Thyroid gland (tissue), 4 donors: ENCODE results near the gene STOML3. TPM values are rescaled to one million over a fixed set of nuclear protein-coding genes. Genes with fewer than 3 reads are reported as not detected.
A peak's percentile ranks its signal among the peaks of the same experiment; 100 is the strongest.

Source experiments
- DNase-seq, 2 donors: peaks; one replicate each; pipeline ENCODE4 v3.0.0-alpha.2; 2019
- H3K27ac ChIP-seq, 3 donors: fragments of 200-600 bp; sonication (generic); 1 replicate in 2 of 3; 2 replicates in 1 of 3; pipeline ENCODE4 v1.5.1; 2016 to 2019; ENCODE audit warnings: mild to moderate bottlenecking in 1 of 3, moderate library complexity in 1 of 3
- H3K27me3 ChIP-seq: fragments of 200-600 bp; sonication (generic); one replicate; pipeline ENCODE4 v1.5.1; 2019
- H3K36me3 ChIP-seq, 2 donors: fragments of 200-600 bp; sonication (generic); one replicate each; pipeline ENCODE4 v1.5.1; 2016 to 2019
- H3K4me1 ChIP-seq, 2 donors: fragments of 200-600 bp; sonication (generic); one replicate each; pipeline ENCODE4 v1.5.1; 2017 to 2019
- H3K4me3 ChIP-seq, 3 donors: fragments of 200-600 bp; sonication (generic); replicated peaks in 1 of 3; 1 replicate in 2 of 3; 2 replicates in 1 of 3; pipeline ENCODE4 v1.5.1; 2016; ENCODE audit warnings: mild to moderate bottlenecking in 1 of 3
- H3K9me3 ChIP-seq: fragments of 200-600 bp; sonication (generic); one replicate; pipeline ENCODE4 v1.5.1; 2017
- CTCF ChIP-seq, 6 experiments: fragments of 200-600 bp in 3 of 6; fragments of 450-650 bp in 3 of 6; sonication (generic) in 3 of 6; IDR thresholded peaks; one replicate each; pipeline ENCODE4 v1.5.1; 2016 to 2019; ENCODE audit warnings: antibody characterized with exemption in 6 of 6, mild to moderate bottlenecking in 2 of 6, inconsistent platforms in 1 of 6, moderate library complexity in 1 of 6
- POLR2A ChIP-seq, 2 donors: fragments of 450-650 bp; IDR thresholded peaks; one replicate each; pipeline ENCODE4 v1.6.1; 2017; ENCODE audit warnings: antibody characterized with exemption in 2 of 2, mild to moderate bottlenecking in 2 of 2, moderate library complexity in 1 of 2
- WGBS, 2 donors: methylation state at CpG; one replicate each; pipeline ENCODE4 v1.1.5; 2017; 5-methylcytosine and 5-hydroxymethylcytosine counted together
- intact Hi-C: fragments of 100-400 bp; cut with DNase I; formaldehyde crosslinking; loops from one replicate; pipeline ENCODE4 v1.15.1; 2023
- total RNA-seq, 4 donors: library from RNA; depleted of rRNA; stranded (reverse); fragments of >200 nt; gene quantifications; one replicate each; pipeline ENCODE4 v1.2.3, GENCODE V29; 2016

Gene STOML3
- total RNA-seq, 4 donors from 2014 or later = not detected

DNA sequence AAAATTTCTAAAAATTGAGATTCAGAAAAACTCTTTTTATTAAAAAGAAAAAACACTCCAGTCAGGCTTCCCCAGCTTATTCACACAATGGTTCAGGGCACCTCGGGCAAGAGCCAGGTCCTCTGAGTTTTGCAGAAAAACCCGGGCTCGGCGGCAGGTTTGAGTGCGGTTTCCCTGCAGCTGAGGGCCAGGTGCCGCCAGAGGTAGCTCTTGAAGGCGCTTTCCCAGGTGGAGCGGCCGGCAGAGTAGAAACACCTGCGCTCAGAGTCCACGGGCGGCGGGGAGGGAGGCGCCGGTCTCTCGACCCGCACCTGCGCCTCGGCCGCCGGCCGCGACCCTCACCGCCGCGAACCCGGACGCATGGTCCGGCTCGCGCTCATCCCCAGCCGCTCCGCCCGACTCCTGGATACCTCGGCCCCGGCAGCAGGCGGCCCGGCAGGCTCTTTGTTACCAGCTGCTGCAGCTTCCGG is 46.8 kb upstream of the STOML3 start:
- Histone ChIP-seq H3K27me3 (no peaks in the 10 kb centered on the region), H3K4me3 (peak overlapping the region; percentile 64 to 82 (median 72)), H3K4me1 (peaks cover 15 to 33% of the 10 kb centered on the region in 2 donors), H3K27ac (peak overlapping the region in 2 of 3 donors; percentile 55 to 72), H3K9me3 (no peaks in the 10 kb centered on the region), H3K36me3 (no peaks in the 10 kb centered on the region)
- DNase-seq = no peak
- whole genome bisulfite sequencing, 2 donors = 0% methylated on average over 10 to 20 of the region's 39 CpGs
- TF ChIP-seq CTCF (IDR thresholded peaks at IDR 0.05) (no peak), POLR2A (IDR thresholded peaks at IDR 0.05) (peak in 1 of 2 donors; percentile 59)
- intact Hi-C loops = no loop called here

DNA sequence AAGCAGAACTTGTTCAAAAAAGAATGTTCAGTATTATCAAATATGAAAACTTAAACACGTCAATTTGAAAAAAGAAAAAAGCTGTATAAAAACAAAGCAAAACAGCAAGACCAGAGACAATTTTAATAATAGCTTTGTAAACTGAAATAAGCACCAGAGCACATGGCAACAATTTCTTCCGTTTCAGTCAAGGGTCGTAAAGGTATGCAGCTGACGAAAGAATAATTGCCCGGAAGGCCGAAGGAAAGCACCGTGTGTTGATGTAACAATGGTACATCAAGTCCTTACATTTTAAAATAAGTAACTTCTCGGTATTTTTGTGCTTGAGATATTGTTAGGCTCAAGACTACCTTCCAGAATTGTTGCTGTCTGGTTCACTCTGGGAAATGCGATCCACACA is 45.6 kb upstream of the STOML3 start:
- Histone ChIP-seq H3K27me3 (no peaks in the 10 kb centered on the region), H3K9me3 (no peaks in the 10 kb centered on the region), H3K4me3 (peak overlapping the region; percentile 64 to 82 (median 72)), H3K27ac (no peak overlapping the region), H3K4me1 (peaks cover 15 to 33% of the 10 kb centered on the region in 2 donors), H3K36me3 (no peaks in the 10 kb centered on the region)
- WGBS, 2 donors = 2% methylated on average over 9 of the region's 9 CpGs
- intact Hi-C loops = no loop called here
- peak in 1 of 2 donors; percentile 9 for DNase-seq
- no peak for TF ChIP-seq POLR2A (IDR thresholded peaks at IDR 0.05)
- TF ChIP-seq CTCF (IDR thresholded peaks at IDR 0.05) = no peak

DNA sequence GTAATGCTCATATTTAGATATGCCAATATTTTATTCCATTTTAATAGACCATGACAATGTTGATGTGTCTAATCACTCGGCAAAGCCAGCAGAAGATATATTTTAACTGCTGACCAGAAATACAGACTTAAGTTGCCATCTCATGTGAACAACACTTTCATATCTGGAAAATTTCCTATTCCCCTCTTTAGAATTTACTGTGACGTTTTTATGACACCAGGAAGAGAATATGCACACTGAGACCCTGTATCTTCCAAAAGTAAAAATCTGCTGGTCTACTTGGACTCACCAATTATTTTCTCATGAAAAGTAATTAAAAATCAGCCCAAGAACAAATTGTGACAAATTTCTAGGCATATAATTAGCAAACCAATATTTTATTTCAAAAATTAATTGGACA is 45.2 kb upstream of the STOML3 start:
- H3K9me3 ChIP-seq = no peaks in the 10 kb centered on the region
- TF ChIP-seq POLR2A (IDR thresholded peaks at IDR 0.05) (no peak), CTCF (IDR thresholded peaks at IDR 0.05) (no peak)
- DNase-seq = no peak
- H3K27me3 ChIP-seq = no peaks in the 10 kb centered on the region
- H3K4me1 ChIP-seq = peaks cover 15 to 33% of the 10 kb centered on the region in 2 donors
- H3K4me3 ChIP-seq = peak overlapping the region in 2 of 3 donors; percentile 2 to 72
- H3K27ac ChIP-seq = no peak overlapping the region
- intact Hi-C loops = no loop called here
- 37 to 40% methylated on average over 2 of the region's 2 CpGs for WGBS, 2 donors
- no peaks in the 10 kb centered on the region for H3K36me3 ChIP-seq

GRCh38 chr13:39035204-39035603 is 44.6 kb upstream of the STOML3 start:
- Histone ChIP-seq H3K4me1 (peaks cover 15 to 27% of the 10 kb centered on the region in 2 donors), H3K27me3 (no peaks in the 10 kb centered on the region), H3K27ac (no peak overlapping the region), H3K36me3 (no peaks in the 10 kb centered on the region), H3K9me3 (no peaks in the 10 kb centered on the region), H3K4me3 (peak overlapping the region in 1 of 3 donors; percentile 2)
- no peak for DNase-seq
- intact Hi-C loops = no loop called here
- 51 to 58% methylated on average over 2 of the region's 2 CpGs for WGBS, 2 donors
- TF ChIP-seq POLR2A (IDR thresholded peaks at IDR 0.05) = no peak
- no peak for TF ChIP-seq CTCF (IDR thresholded peaks at IDR 0.05)

- 93 to 95% methylated on average over 1 of the region's 1 CpG for WGBS, 2 donors
- TF ChIP-seq CTCF (IDR thresholded peaks at IDR 0.05) (no peak), POLR2A (IDR thresholded peaks at IDR 0.05) (no peak)
- no peak for DNase-seq
- no peak overlapping the region for H3K4me3 ChIP-seq
- no peaks in the 10 kb centered on the region for H3K27me3 ChIP-seq
- H3K9me3 ChIP-seq = no peaks in the 10 kb centered on the region
- no peaks in the 10 kb centered on the region for H3K36me3 ChIP-seq
- no peak overlapping the region for H3K27ac ChIP-seq
- intact Hi-C loops = no loop called here
- H3K4me1 ChIP-seq = peaks cover 15 to 17% of the 10 kb centered on the region in 2 donors
These were observed 43.5 kb upstream of the STOML3 start for GRCh38 chr13:39034085-39034484.
